ENCODE measurements around the gene TRIM42. TPM values are rescaled to one million over a fixed set of nuclear protein-coding genes. Genes with fewer than 3 reads are reported as not detected.

The TRIM42 gene
- total and polyA plus RNA-seq, 2 of the 8 experiments (the other 6 are each of a cell fraction or from before 2014, with no cell fraction given): not detected

DNA sequence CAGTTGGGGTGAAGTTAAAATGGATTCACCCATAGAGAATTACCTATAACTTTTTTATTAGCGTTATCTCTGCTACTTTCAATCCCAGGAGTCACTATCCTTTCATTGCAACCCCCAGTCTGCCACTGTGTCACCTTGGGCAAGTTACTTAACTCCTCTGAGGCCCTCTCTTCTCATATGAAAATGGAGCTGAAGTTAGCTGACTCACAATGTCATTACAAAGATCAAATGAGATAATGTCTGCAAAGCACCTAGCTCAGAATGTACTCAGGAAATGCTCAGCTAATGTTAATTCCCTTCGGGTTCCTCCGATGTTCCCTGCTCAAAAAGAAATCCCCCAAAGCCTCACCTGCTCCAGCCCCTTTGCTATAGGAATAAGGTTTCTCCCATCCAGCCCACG lies 50.0 kb downstream of the TRIM42 start:
- no peaks in the 10 kb centered on the region for H3K79me1 ChIP-seq (ENCODE audit: low read depth, low read length)
- no peak overlapping the region for H3K56ac ChIP-seq (replicated peaks; ENCODE audit: insufficient read length, low read depth, low read length)
- H3K23ac ChIP-seq (ENCODE audit: insufficient read length): no peak overlapping the region
- H2BK5ac ChIP-seq (ENCODE audit: low read depth, low read length): no peak overlapping the region
- H3K18ac ChIP-seq (ENCODE audit: extremely low read depth, low read length): no peak overlapping the region
- no peaks in the 10 kb centered on the region for H4K20me1 ChIP-seq (replicated peaks in 1 of 2; ENCODE audit: control insufficient read depth in 1 of 2, insufficient read depth in 2 of 2, low read length in 2 of 2)
- H3K23me2 ChIP-seq (ENCODE audit: low read depth, low read length): no peaks in the 10 kb centered on the region
- peak overlapping the region; percentile 24 for H2AFZ ChIP-seq (ENCODE audit: low read length)
- H2AK5ac ChIP-seq (ENCODE audit: low read depth, low read length): no peak overlapping the region
- H3K36me3 ChIP-seq (ENCODE audit: control insufficient read depth in 2 of 4, insufficient read depth in 4 of 4, low read length in 3 of 4): no peaks in the 10 kb centered on the region; a peak in 1 of 8 replicates
- H3K27me3 ChIP-seq (replicated peaks in 1 of 4; ENCODE audit: control insufficient read depth in 3 of 4, extremely low read depth in 1 of 4, insufficient read depth in 3 of 4, low read length in 3 of 4): no peaks in the 10 kb centered on the region
- no peak overlapping the region for H4K8ac ChIP-seq (ENCODE audit: extremely low read depth, insufficient read depth, low read length)
- ChIA-PET CTCF (ENCODE audit: partially characterized antibody) (interaction anchor here (0.6 to 0.8 kb wide), 3 partner anchors 20 to 1157 kb away, joined by 3 read pairs; no protein-coding TSS in a partner anchor), POLR2A (ENCODE audit: partially characterized antibody) (no interaction called here)
- H4K5ac ChIP-seq (ENCODE audit: insufficient read length, low read depth, low read length): no peak overlapping the region
- no peaks in the 10 kb centered on the region for H3K4me1 ChIP-seq (replicated peaks in 1 of 4; ENCODE audit: control insufficient read depth in 3 of 4, insufficient read depth in 4 of 4, low read length in 3 of 4)
- H2BK120ac ChIP-seq (replicated peaks; ENCODE audit: low read depth, low read length): no peak overlapping the region
- FAIRE-seq: no peak
- H2BK20ac ChIP-seq (ENCODE audit: low read length): 0 out of 2 replicates have a peak overlapping the region, but pooled peaks have one; percentile 15
- H3K27ac ChIP-seq (ENCODE audit: low read depth, low read length): no peak overlapping the region
- no peak overlapping the region for H3K4ac ChIP-seq (replicated peaks; ENCODE audit: insufficient read length, low read depth, low read length)
- no peaks in the 10 kb centered on the region for H3K9me3 ChIP-seq (ENCODE audit: insufficient read depth in 2 of 2, low read depth in 1 of 2, low read length in 1 of 2)
- no peak overlapping the region for H2BK12ac ChIP-seq (ENCODE audit: low read depth, low read length)
- DNase-seq (ENCODE audit: low read depth in 1 of 2, low spot score in 2 of 2): no peak
- H4K91ac ChIP-seq (replicated peaks; ENCODE audit: insufficient read length, low read length): peak overlapping the region; percentile 73
- WGBS, 2 experiments (ENCODE audit: extremely low coverage in 1 of 2, insufficient coverage in 1 of 2, insufficient read length in 1 of 2, insufficient replicate concordance in 2 of 2, low coverage in 1 of 2, low lambda C conversion rate in 2 of 2, missing lambda C conversion rate in 1 of 2): 84% methylated on average over 4 of the region's 4 CpGs; no CpG with 5 or more reads in 1 of the 2 experiments
- H3K9ac ChIP-seq (replicated peaks in 1 of 4; ENCODE audit: extremely low read depth in 1 of 4, low read depth in 3 of 4, low read length in 3 of 4): no peak overlapping the region
- no peak for TF ChIP-seq CEBPB (IDR thresholded peaks at IDR 0.05; ENCODE audit: low read depth, low read length)
- TF ChIP-seq POLR2AphosphoS5 (IDR thresholded peaks at IDR 0.05; ENCODE audit: low read depth, low read length): no peak
- TF ChIP-seq NRF1 (IDR thresholded peaks at IDR 0.05; ENCODE audit: low read depth, low read length): no peak
- no peak for TF ChIP-seq KDM4A (IDR thresholded peaks at IDR 0.05; ENCODE audit: low read depth, low read length, severe bottlenecking)
- no peak for TF ChIP-seq SAP30 (IDR thresholded peaks at IDR 0.05; ENCODE audit: insufficient read depth, insufficient replicate concordance, low read length)
- no peak for TF ChIP-seq GTF2F1 (IDR thresholded peaks at IDR 0.05; ENCODE audit: borderline replicate concordance, low read depth, low read length)
- TF ChIP-seq RBBP5 (IDR thresholded peaks at IDR 0.05; ENCODE audit: borderline replicate concordance, low read depth, low read length): no peak
- H3K14ac ChIP-seq (ENCODE audit: insufficient read length): no peak overlapping the region
- H3K79me2 ChIP-seq (ENCODE audit: control insufficient read depth in 1 of 2, insufficient read depth in 2 of 2, low read length in 2 of 2): no peaks in the 10 kb centered on the region
- no peak overlapping the region for H2BK15ac ChIP-seq (ENCODE audit: low read length)
- H3K4me3 ChIP-seq (ENCODE audit: extremely low read depth in 1 of 4, insufficient read depth in 2 of 4, low read depth in 3 of 4, low read length in 4 of 4): no peak overlapping the region
- H3K4me2 ChIP-seq (ENCODE audit: insufficient read depth in 1 of 2, low read depth in 2 of 2, low read length in 2 of 2): no peak overlapping the region
